D721Med (cell line): ENCODE results near the gene KATNA1.

Source experiments
- DNase-seq: peaks from one replicate; pipeline ENCODE4 v3.0.0; 2011; ENCODE audit warnings: low spot score; ENCODE audit not compliant: insufficient read length
- FAIRE-seq: peaks from 2 replicates; lab custom pipeline; 2011; peaks lifted over from hg19 to GRCh38; lab: Jason Lieb, UNC
- TF ChIP-seq, protein P1 (sequence below): IDR thresholded peaks from 2 replicates; pipeline ENCODE4 v1.5.1; 2012; ENCODE audit warnings: mild to moderate bottlenecking, control low read depth; ENCODE audit not compliant: insufficient read depth; ENCODE audit errors: missing control alignments

KATNA1 gene

DNA sequence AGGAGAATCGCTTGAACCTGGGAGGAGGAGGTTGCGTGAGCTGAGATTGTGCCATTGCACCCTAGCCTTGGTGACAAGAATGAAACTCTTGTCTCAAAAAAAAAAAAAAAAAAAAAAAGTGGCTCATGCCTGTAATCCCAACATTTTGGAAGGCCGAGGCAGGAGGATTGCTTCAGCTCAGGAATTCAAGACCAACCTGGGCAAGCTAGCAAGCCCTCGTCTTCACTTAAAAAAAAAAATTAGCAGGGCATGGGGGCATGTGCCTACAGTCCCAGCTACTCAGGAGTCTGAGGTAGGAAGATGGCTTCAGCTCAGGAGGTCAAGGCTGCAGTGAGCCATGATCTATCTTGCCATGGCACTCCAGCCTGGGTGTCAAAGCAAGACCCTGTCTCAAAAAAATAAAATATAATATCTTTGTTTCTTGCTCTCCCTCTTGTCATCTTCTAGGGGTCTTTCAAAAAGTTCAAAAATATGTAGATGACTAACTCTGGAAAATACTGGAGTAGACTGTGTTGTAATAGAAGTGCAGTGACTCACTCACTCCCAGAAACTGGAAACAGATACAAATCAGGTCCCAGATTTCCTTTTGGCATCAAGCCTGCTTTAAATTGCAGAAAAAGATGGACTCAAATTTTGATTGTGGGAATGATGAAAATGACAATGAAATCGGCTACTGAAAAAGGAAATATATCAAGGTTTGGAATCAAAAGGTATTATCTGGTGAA is 85.1 kb downstream of the KATNA1 start:
- FAIRE-seq (no peak), DNase-seq (no peak)
- TF ChIP-seq, protein P1, sequence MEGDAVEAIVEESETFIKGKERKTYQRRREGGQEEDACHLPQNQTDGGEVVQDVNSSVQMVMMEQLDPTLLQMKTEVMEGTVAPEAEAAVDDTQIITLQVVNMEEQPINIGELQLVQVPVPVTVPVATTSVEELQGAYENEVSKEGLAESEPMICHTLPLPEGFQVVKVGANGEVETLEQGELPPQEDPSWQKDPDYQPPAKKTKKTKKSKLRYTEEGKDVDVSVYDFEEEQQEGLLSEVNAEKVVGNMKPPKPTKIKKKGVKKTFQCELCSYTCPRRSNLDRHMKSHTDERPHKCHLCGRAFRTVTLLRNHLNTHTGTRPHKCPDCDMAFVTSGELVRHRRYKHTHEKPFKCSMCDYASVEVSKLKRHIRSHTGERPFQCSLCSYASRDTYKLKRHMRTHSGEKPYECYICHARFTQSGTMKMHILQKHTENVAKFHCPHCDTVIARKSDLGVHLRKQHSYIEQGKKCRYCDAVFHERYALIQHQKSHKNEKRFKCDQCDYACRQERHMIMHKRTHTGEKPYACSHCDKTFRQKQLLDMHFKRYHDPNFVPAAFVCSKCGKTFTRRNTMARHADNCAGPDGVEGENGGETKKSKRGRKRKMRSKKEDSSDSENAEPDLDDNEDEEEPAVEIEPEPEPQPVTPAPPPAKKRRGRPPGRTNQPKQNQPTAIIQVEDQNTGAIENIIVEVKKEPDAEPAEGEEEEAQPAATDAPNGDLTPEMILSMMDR = no peak

DNA sequence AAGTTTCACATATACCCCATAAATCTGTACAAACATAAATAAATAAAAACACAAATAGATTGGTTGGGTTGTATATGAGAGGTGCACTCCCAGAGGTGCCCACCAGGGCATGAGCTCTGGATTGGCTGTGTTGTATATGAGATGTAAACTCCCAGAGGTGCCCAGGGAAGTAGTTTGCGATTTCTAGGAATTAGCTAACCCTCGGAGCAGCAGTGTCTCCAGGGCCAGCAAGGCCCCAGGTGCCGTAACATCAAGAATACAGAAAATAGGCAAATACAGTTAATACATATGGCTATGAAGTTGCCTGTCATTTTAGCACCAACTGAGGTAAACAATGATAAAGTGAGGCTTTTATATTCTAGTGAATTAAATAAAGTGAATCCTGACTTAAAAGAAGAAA is 87.8 kb downstream of the KATNA1 start:
- no peak for FAIRE-seq
- no peak for DNase-seq
- TF ChIP-seq, protein P1 = peak; percentile 8

DNA sequence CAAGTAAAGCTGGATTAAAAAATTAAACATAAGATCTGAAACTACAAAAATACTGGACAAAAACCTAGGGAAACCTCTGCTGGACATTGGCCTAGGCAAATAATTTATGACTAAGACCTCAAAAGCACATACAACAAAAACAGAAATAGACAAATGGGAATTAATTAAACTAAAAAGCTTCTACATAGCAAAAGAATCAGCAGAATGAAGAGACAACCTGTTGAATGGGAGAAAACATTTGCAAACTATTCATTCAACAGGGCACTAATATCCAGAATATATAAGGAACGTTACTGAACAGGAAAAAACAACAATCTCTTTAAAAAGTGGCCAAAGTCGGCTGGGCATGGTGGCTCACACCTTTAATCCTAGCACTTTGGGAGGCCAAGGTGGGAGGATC is 89.1 kb downstream of the KATNA1 start:
- DNase-seq (no peak), FAIRE-seq (no peak)
- TF ChIP-seq, protein P1 = no peak

DNA sequence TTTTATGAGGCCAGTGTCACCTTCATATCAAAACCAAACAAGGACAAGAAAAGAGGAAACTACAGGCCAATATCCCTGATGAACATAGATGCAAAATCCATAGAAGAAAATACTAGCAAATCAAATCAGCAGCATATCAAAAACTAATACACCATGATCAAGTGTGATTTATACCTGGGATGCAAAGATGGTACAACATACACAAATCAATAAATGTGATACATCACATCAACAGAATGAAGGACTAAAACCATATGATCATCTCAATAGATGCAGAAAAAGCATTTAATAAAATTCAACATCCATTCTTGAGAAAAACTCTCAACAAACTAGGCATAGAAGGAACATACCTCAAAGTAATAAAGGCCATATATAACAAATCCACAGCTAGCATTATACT is 90.5 kb downstream of the KATNA1 start:
- FAIRE-seq = no peak
- DNase-seq = no peak
- TF ChIP-seq, protein P1 = no peak

DNA sequence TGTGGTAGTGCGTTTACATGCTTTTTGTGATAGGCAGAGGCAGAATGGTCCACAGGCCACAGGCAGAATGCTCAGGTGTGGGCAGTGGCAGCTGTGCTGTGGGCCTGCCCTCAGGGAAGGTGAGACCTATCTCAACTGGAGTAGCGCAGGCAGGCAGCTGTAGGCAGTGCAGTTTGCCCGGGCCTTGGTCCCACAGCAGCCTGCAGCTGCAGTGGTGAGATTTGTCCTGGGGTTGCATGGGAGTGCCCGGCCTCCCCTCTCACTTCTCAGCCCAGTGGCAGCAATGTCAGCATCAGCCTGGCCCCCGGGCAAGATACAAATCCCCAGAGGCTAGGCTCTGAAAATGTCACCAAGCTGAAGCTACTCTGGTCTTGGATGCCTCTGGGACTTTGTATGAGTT is 96.6 kb downstream of the KATNA1 start:
- no peak for DNase-seq
- no peak for FAIRE-seq
- TF ChIP-seq, protein P1 = no peak

DNA sequence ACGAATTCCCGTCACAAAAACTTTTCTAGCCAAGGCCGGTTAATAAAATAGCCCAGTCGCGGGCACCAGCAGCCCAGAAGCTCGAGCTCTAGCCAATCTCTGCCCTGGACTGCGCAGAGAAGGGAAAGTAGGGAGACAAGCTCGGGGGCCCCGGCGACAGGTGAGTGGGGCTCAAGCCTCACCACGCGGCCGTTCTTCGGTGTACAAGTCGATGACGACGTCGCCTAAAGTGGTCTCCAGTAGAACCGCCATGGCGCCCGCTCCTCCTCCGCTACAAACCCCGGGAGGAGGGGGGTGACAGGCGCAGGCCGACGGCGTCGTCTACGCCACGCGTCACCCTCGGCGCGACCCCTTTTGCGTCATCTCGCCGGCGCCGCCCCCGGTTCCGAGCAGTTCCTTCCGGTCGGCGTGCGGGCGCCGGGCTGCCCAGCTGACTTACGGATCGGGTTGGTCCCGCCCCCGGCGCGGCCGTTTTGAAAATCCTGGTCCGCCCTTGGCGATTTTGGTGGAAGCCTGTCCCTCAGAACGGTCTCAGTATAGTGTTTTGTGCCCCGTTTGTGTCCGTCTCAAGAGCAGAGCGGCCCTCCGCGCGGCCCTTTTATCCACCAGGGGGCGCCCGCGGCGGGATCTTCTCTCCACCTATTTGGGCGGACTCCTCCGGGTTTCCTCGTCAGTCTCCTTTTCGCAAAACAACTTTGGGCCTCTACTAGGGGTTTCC is 102.6 kb downstream of the KATNA1 start, which contains the start of gene PPIL4:
Gene PPIL4 (minus strand): TSS at position 290 of the 718 bp plus-strand sequence. CDS start 38 bp downstream, at position 252.
- peak; percentile 41 for DNase-seq
- no peak for FAIRE-seq
- TF ChIP-seq, protein P1 = peak; percentile 65
